Measurements from ENCODE around the gene FAM237A.

Gene FAM237A

DNA sequence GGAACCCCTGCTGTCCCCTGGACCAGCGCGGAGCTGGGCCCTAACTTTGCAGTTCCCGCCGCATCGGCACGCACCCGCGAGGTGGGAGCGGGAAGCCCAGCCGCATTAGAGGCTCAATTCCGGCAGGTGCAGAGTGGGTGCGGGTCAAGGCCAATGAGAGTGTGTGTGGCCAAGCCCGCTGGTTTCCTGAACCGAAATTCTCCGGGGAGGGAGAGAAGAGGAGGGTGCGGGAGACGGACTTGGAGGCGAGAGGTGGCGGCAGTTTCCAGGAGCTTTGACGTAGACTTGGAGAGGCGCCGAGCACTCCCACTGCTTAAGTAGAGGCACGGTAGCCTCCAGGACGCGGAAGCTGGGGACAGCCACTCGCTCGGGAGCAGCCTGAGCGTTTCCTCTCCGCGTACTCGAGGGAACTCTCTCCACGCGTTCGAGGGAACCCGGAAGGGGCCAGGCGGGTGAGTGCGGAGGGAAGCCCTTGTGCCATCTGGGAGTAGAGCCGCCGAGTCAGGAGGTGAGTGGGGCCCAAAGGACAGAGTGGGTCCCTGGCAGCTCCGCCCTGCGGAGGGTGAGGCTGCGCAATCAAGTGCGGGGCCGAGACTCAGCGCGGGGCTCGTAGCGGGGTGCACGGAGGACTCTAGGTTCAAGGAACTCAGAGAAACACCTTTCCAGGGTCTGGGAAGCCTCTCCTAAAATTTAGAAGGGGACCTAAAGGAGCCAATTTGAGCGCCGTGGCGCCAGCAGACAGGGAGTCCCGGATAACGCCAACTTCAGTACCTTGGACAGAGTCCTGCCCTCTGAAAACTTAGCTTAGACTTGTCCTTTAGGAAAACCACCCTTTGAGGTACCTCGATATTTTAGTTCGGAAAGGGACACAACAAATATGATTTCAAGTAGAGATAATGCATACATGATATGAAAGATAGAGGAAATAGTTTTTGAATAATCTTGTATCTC lies at the start of gene FAM237A:
FAM237A (plus strand) TSS at position 413 of the 951 bp plus-strand sequence. CDS start 1,750 bp downstream, outside the sequence.
- peak; percentile 30 for DNase-seq (ENCODE audit: low spot score)

DNA sequence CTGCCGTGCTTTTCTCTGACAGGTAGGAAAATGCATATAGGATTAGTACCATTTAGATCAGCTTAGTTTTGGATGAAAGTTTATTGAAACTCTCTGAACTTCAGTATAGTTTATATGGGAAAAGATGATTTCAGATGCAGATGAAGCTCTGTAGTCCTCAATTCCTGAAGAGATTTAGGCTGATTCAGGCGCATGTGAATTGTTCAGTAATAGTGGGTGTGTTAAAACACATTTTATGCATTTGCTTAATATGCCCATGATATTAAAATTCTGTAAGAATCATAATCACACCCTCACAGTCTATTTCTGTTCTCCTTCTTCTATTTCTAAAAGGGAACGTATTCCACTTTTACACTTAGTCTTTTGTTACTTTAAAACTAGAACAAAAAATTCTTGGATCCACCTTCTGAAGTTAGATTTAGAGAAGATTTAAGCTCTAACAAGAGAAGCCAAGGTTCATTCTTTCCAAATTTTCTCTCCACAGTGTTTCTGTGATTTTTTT lies 44.5 kb upstream of the FAM237A start:
- DNase-seq (ENCODE audit: low spot score) = no peak

DNA sequence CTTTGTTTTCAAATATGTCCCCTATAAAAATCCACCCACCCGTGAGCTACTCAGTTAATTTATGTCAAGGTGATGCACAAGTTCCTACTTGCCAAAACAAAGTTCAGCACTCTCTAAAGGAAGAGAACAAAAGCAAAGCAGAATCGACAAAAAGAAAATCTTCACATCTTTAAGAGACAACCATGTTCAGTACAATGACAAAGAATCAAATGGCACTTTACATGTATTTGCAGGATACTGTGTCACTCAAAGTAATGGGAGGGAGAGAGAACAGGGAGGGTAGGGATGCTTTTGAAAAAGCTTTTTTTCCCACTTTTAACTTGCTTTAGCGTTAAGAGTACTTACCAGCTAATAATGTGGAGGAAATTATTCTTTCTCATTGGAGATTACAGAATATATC lies 39.0 kb upstream of the FAM237A start:
- DNase-seq (ENCODE audit: low spot score) = no peak

DNA sequence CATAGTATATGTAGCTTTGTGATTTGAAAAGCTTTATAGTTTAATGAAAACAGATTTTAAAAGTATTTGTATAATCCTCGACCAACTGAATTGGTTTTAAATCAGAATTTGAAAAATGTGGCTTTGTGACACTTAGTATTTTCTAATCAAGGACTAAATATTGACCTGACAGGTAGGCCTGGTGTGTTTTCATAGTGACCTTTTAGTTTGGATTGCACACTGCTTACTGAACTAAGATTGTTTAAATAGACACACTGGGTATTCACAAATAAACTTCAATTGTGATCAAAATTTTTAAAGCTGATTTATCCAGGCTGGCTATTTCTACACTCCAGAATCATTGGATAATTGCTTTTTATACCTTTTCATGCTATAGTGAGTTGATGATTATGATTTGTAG lies 31.8 kb upstream of the FAM237A start:
- DNase-seq (ENCODE audit: low spot score) = no peak

DNA sequence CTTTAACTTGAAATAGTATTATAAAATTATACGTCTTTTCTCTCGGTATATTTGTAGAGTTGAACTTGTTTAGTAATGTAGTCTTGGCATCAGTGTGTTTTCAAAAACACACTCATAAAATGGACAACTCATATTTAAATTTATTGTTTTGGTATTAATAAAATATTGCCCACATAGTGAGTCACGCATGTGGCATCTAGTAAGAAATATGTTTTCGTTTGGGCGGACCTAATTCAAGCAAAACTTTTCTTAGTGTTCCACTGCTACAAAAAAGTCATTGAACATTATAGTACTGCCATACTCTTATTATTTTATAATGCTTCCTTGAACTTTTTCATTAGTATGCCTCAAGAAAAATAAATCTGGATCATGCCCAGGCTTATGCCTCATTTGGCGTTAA lies 31.1 kb upstream of the FAM237A start:
- no peak for DNase-seq (ENCODE audit: low spot score)

DNA sequence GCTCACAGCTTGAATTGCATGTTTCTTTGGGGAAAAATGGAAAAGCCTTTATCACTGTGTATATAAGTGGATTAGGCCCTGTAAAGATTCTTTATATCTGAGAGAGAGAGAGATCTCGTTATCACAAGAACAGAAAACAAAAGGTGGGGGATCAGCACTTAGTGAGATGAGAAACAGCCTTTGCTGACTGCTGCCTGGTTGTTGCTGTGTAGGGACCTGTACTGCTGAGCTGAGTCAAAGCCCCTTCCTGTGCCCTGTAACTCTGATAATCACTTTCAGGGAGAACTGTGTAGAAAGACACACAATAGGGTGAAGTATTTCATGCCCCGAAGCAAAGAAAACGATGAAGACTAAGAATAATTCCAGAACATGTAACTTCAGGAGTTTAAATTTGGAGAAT lies 30.6 kb upstream of the FAM237A start:
- no peak for DNase-seq (ENCODE audit: low spot score)

DNA sequence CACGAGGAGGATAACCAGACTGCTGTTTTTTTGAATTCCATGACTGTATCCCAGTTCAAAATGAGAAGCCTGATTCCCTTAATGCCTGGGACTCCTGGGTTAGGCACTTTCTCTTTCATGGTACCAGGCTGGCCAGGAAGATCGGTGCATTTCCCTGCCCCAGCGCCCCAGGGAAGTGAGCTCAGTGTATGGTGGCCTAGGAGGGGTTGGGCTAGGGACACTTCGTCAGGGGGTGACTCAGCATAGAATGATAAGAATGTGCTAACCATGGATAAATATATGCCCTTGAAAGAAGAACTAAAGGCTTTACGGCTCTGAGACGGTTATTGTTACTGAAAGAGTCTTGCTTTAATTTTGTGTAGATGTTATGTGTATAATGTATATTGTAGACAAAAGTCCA lies 27.5 kb upstream of the FAM237A start:
- DNase-seq (ENCODE audit: low spot score) = no peak

GRCh38 chr2:206615417-206616089 lies 26.7 kb upstream of the FAM237A start:
- DNase-seq (ENCODE audit: low spot score) = no peak

GRCh38 chr2:206616151-206616550 lies 26.1 kb upstream of the FAM237A start:
- DNase-seq (ENCODE audit: low spot score) = no peak

- no peak for DNase-seq (ENCODE audit: low spot score)
Observed at GRCh38 chr2:206619011-206619410, 23.3 kb upstream of the FAM237A start.

DNA sequence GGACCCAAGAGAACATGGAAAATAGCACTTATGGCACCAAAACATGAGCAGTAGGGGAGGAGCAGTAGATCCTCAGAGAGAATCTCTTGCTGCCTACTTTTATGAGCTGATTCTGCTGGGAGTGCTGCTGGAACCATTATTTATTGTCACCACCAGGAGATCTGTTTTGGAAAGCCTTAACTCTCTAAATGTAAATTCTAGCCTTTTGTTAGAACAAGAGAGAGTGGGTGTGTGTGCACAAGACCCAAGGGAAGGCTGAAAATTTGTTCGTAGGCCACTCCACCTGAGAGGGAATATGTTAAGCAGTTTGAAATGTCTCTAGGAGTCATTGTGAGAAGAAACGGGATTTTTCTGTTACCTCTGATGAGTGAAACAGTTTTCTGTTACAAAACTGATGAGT lies 16.2 kb upstream of the FAM237A start:
- DNase-seq (ENCODE audit: low spot score) = no peak

DNA sequence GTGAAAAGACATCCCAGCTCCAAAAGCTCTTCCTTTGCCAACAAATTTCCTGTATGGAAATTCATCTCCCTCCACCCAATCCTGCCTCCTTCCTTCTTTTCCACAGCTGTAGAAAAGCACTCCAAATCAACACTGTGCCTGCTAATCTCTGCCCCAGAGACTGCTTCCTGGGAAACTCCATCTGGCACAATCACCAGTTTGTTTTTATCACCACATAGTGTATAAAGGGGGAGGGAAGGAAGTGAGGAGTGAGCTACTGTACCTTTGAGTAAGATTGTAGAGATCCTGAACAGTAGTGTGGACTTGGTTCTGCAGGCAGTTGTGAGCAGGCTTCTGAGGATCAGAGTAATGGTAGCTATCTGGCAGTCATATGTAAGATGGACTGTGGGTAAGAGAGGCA lies 14.7 kb upstream of the FAM237A start:
- DNase-seq (ENCODE audit: low spot score) = no peak

GRCh38 chr2:206631340-206631739 lies 10.9 kb upstream of the FAM237A start:
- DNase-seq (ENCODE audit: low spot score) = no peak

GRCh38 chr2:206635015-206635414 lies 7.3 kb upstream of the FAM237A start:
- DNase-seq (ENCODE audit: low spot score) = no peak

DNA sequence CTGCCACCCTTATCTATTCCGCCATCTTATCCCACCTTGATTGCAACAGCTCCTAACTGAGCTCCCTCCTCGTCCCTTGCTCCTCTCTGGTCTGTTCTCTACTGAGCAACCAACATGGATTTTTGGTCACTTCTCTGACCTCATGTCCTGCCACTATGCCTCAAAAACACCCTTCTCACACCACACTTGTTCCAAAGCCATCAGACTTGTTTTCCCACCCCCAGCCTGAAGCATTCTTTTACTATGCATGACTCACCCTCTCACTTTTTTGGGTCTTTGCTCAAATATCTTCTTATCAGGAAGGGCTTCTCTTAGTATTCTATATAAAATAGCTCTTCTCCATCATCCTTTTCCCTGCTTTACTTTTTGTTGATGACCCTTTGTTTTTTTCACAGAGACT lies 2.7 kb upstream of the FAM237A start:
- DNase-seq (ENCODE audit: low spot score) = no peak

DNA sequence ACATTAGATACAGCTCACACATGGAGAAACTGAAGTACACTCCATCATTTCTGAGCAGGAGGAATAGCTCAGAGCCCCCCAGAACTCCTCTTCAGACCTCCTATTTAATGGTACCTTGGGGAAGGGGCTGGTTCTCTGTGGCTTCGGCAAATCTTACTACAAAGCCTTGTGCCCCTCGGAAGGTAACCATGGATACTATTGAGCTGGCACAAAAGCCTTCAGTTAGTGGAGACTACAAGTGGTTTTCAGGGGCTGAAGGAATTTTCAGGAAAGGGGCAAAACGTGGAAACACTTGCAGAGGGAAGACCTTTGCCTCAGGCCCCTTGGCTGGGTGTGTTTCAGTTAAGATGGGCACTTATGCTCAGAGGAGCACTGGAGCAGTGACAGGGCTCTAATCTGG lies 1.1 kb upstream of the FAM237A start:
- no peak for DNase-seq (ENCODE audit: low spot score)

DNA sequence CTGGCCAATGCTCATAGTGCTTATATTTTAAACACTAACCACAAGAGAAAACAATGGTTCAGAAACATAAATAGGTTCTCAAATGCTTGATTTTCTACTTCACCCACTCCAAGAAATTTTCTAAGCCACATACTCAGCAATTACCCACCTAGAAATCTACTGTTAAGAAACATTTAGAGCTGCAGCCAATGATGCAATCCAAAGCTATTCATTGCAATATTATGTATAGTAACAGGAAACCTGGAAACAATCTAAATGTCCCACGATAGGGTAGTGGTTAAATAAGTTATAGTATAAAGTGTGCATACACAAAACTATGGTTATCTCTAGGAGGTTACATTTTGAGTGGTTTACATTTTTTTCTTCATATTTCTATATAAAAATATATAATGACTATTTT lies 5.7 kb downstream of the FAM237A start:
- DNase-seq (ENCODE audit: low spot score) = no peak

DNA sequence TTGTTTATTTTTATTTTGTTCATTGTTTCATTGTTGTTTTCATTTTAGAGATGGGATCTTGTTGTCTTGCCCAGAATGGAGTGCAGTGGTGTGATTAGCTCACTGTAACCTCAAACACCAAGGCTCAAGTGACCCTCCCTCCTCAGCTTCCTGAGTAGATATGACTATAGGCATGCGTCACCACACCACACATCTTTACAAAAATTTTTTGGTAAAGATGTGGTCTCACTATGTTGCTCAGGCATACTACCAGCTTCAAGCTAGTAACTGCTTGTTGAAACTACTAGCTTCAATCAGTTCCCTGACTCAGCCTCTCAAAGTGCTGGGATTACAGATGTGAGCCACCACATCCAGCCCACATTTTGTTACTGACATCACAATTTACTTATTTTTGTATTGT lies 14.8 kb downstream of the FAM237A start:
- DNase-seq (ENCODE audit: low spot score) = no peak

DNA sequence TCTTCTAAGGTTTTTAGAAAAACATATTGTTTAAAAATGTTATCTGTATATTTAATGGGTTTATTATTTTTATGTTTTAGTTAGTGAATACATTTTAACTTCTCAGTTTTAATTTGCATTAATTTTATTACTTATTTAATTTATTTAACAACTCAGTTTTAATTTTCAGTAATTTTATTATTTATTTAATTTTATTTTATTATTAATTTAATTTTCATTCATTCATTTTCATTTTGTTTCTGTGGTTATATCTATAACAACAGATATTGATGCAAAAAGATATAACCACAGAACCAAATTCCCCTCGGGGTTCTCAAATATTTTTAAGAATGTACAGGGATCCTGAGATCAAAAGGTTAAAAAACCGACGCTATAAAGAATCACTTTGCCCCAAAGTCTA lies 23.0 kb downstream of the FAM237A start:
- no peak for DNase-seq (ENCODE audit: low spot score)

DNA sequence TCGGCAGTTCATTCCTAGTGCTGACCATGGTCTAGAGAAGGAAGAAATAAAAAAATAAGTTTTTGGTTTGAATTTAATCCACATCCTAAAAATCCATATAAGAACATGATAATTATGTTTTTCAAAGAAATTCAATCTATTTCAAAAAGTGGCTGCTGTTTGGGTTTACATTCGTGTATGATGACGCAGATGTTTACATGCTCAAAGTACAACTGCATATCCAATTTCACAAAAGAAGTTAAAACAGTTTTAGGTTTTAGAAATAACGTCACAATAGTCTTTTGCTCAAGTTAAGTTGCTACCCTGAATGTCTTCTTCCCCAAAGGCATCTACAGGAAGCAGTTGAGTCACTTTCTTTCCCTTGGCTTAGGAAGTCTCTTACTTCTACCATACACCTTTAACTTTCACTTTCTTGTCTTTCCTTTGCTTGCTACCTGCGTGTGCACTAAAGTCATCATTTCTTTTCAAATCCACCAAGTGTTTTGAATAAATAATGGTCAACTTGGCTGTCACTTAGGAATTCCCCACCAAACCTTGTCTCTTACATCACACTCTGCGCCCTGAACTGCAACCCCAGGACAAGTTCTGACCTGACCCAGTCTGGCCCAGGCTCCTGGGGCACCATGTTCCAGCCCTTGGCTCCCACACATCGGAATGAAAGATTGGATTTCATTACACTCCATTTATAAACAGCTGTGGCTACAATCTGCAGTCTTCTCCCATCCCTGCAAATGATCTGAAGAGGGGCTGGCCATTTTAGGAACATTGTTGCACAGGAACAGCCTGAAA lies 28.4 kb downstream of the FAM237A start:
- DNase-seq (ENCODE audit: low spot score) = no peak

DNA sequence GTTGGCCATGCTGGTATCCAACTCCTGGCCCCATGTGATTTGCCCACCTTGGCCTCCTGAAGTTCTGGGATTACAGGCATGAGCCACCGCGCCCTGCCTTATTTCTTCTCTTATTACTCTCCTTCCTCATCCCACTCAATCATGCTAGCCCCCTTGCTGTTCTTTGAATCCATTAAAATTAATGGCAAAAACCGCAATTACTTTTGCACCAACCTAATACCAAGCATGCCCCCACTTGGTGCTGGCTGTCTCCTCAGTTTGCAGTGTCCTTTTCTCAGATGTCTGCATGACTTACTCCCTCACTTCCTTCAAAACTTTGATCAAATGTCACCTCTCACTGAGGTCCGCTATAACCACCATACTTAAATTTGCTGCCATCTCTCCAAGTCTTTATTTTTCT lies 41.3 kb downstream of the FAM237A start:
- DNase-seq (ENCODE audit: low spot score) = no peak

DNA sequence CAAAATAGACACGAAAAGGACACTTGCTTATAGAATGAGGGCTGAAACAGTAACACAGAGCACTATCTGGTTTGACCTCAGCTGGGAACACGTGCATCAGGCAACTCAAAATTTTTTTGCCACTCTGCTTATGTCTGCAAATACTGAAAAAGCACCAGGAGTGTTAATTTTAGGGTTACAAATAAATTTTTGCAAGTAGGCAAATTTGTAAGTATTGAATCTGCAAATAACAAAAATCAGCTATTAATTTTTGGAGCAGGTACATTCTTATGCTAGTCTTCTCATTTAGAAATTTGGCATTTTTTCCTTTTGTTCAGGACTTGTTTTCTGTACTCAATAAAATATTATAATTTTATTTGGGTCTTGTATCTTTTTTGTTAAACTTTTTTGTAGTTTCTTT lies 46.2 kb downstream of the FAM237A start:
- DNase-seq (ENCODE audit: low spot score) = no peak
